ENCODE data around the gene RDH13.

Gene RDH13

GRCh38 chr19:55032170-55032800 lies 30.7 kb downstream of the RDH13 start:
- H3K14ac ChIP-seq (ENCODE audit: low read length) = no peak overlapping the region
- peaks cover 0 to 8% of the 10 kb centered on the region in 2 donors for H3K36me3 ChIP-seq (replicated peaks in 1 of 2; ENCODE audit: control insufficient read depth in 2 of 2, insufficient read depth in 2 of 2, low read length in 2 of 2)
- H3K9ac ChIP-seq (ENCODE audit: low read depth, low read length, poor library complexity) = peak overlapping the region; percentile 44
- H3K27ac ChIP-seq (replicated peaks; ENCODE audit: low read length) = no peak overlapping the region
- H3K27me3 ChIP-seq (ENCODE audit: control insufficient read depth in 3 of 3, insufficient read depth in 3 of 3, low read depth in 1 of 3, low read length in 3 of 3) = no peaks in the 10 kb centered on the region
- peak overlapping the region; percentile 97 for H2AK5ac ChIP-seq (ENCODE audit: low read depth, low read length)
- H3K23ac ChIP-seq (ENCODE audit: low read depth, low read length, poor library complexity) = no peak overlapping the region
- peak overlapping the region; percentile 71 for H2BK15ac ChIP-seq (ENCODE audit: low read length)
- peak overlapping the region; percentile 79 for H4K91ac ChIP-seq (ENCODE audit: low read depth, low read length, poor library complexity)
- no peak overlapping the region for H2AFZ ChIP-seq (ENCODE audit: low read length)
- H3K4ac ChIP-seq (ENCODE audit: low read length) = no peak overlapping the region
- H4K8ac ChIP-seq (ENCODE audit: low read depth, low read length) = no peak overlapping the region
- H3K79me1 ChIP-seq (ENCODE audit: low read depth, low read length) = peaks cover 3% of the 10 kb centered on the region
- peaks cover 0 to 2% of the 10 kb centered on the region in 2 donors for H3K9me3 ChIP-seq (replicated peaks in 1 of 2; ENCODE audit: control insufficient read depth in 2 of 2, insufficient read depth in 1 of 2, low read depth in 1 of 2, low read length in 2 of 2)
- no peak overlapping the region for H3K4me3 ChIP-seq (ENCODE audit: low read length in 2 of 2)
- WGBS, 2 donors (ENCODE audit: extremely low coverage in 2 of 2, insufficient read length in 2 of 2, insufficient replicate concordance in 1 of 2) = no CpG with 5 or more reads among the region's 22 CpGs
- DNase-seq (ENCODE audit: low spot score) = no peak
- H3K4me1 ChIP-seq (ENCODE audit: control insufficient read depth in 2 of 2, insufficient read depth in 1 of 2, low read depth in 1 of 2, low read length in 2 of 2) = no peaks in the 10 kb centered on the region
- no peak overlapping the region for H2BK12ac ChIP-seq (ENCODE audit: low read length)
- H2BK5ac ChIP-seq (ENCODE audit: low read length) = peak overlapping the region; percentile 48
- H3K18ac ChIP-seq (ENCODE audit: low read length) = peak overlapping the region; percentile 65
- H3K4me2 ChIP-seq (ENCODE audit: insufficient read depth, low read length, poor library complexity, severe bottlenecking) = no peak overlapping the region
- H2BK120ac ChIP-seq (ENCODE audit: low read depth, low read length) = peak overlapping the region; percentile 67

DNA sequence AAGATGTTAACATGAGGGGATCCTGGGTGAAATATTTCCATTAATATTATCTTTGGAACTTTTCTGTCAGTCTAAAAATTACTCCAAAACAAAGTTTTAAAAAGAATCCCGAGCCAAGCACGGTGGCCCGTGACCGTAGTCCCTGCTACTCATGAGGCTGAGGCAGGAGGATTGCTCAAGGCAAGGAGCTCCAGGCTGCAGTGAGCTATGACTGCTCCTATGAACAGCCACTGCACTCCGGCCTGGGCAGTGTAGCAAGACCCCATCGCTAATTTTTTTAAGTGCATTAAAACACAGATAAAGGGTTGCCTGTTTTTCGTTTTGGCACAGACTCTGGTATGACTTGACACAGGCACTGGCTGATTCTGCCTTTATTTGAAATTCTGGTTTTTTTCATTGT lies 31.8 kb downstream of the RDH13 start:
- H2AFZ ChIP-seq (ENCODE audit: low read length) = no peak overlapping the region
- WGBS, 2 donors (ENCODE audit: extremely low coverage in 2 of 2, insufficient read length in 2 of 2, insufficient replicate concordance in 1 of 2) = no CpG with 5 or more reads among the region's 7 CpGs

GRCh38 chr19:55028757-55029156 lies 34.2 kb downstream of the RDH13 start:
- WGBS, 2 donors (ENCODE audit: extremely low coverage in 2 of 2, insufficient read length in 2 of 2, insufficient replicate concordance in 1 of 2) = no CpG with 5 or more reads among the region's 7 CpGs
- no peak for DNase-seq (ENCODE audit: low spot score)
- no peak overlapping the region for H3K23ac ChIP-seq (ENCODE audit: low read depth, low read length, poor library complexity)
- no peak overlapping the region for H4K8ac ChIP-seq (ENCODE audit: low read depth, low read length)
- peaks cover 5% of the 10 kb centered on the region for H3K79me1 ChIP-seq (ENCODE audit: low read depth, low read length)
- no peak overlapping the region for H2AK5ac ChIP-seq (ENCODE audit: low read depth, low read length)
- no peak overlapping the region for H3K4me2 ChIP-seq (ENCODE audit: insufficient read depth, low read length, poor library complexity, severe bottlenecking)
- H3K4ac ChIP-seq (ENCODE audit: low read length) = no peak overlapping the region
- no peak overlapping the region for H3K9ac ChIP-seq (ENCODE audit: low read depth, low read length, poor library complexity)
- no peaks in the 10 kb centered on the region for H3K27me3 ChIP-seq (ENCODE audit: control insufficient read depth in 3 of 3, insufficient read depth in 3 of 3, low read depth in 1 of 3, low read length in 3 of 3)
- no peak overlapping the region for H2BK12ac ChIP-seq (ENCODE audit: low read length)
- H3K9me3 ChIP-seq (replicated peaks in 1 of 2; ENCODE audit: control insufficient read depth in 2 of 2, insufficient read depth in 1 of 2, low read depth in 1 of 2, low read length in 2 of 2) = peaks cover 3 to 5% of the 10 kb centered on the region in 2 donors
- no peak overlapping the region for H3K14ac ChIP-seq (ENCODE audit: low read length)
- H3K4me3 ChIP-seq (ENCODE audit: low read length in 2 of 2) = no peak overlapping the region
- H2BK120ac ChIP-seq (ENCODE audit: low read depth, low read length) = no peak overlapping the region
- no peak overlapping the region for H2BK5ac ChIP-seq (ENCODE audit: low read length)
- H3K18ac ChIP-seq (ENCODE audit: low read length) = no peak overlapping the region
- no peak overlapping the region for H4K91ac ChIP-seq (ENCODE audit: low read depth, low read length, poor library complexity)
- H3K4me1 ChIP-seq (ENCODE audit: control insufficient read depth in 2 of 2, insufficient read depth in 1 of 2, low read depth in 1 of 2, low read length in 2 of 2) = no peaks in the 10 kb centered on the region
- H3K27ac ChIP-seq (replicated peaks; ENCODE audit: low read length) = no peak overlapping the region
- H2AFZ ChIP-seq (ENCODE audit: low read length) = no peak overlapping the region
- H2BK15ac ChIP-seq (ENCODE audit: low read length) = no peak overlapping the region
- peaks cover 0 to 8% of the 10 kb centered on the region in 2 donors for H3K36me3 ChIP-seq (replicated peaks in 1 of 2; ENCODE audit: control insufficient read depth in 2 of 2, insufficient read depth in 2 of 2, low read length in 2 of 2)

More for the DNA sequence above, 31.8 kb downstream of the RDH13 start:
- Histone ChIP-seq H3K18ac (ENCODE audit: low read length) (no peak overlapping the region), H3K14ac (ENCODE audit: low read length) (no peak overlapping the region), H3K4me3 (ENCODE audit: low read length in 2 of 2) (no peak overlapping the region), H2BK5ac (ENCODE audit: low read length) (no peak overlapping the region), H3K9me3 (replicated peaks in 1 of 2; ENCODE audit: control insufficient read depth in 2 of 2, insufficient read depth in 1 of 2, low read depth in 1 of 2, low read length in 2 of 2) (peaks cover 1 to 2% of the 10 kb centered on the region in 2 donors), H3K4ac (ENCODE audit: low read length) (no peak overlapping the region), H2AK5ac (ENCODE audit: low read depth, low read length) (no peak overlapping the region), H4K91ac (ENCODE audit: low read depth, low read length, poor library complexity) (no peak overlapping the region), H2BK120ac (ENCODE audit: low read depth, low read length) (no peak overlapping the region), H4K8ac (ENCODE audit: low read depth, low read length) (no peak overlapping the region), H3K27me3 (ENCODE audit: control insufficient read depth in 3 of 3, insufficient read depth in 3 of 3, low read depth in 1 of 3, low read length in 3 of 3) (no peaks in the 10 kb centered on the region), H3K79me1 (ENCODE audit: low read depth, low read length) (peaks cover 3% of the 10 kb centered on the region), H3K4me1 (ENCODE audit: control insufficient read depth in 2 of 2, insufficient read depth in 1 of 2, low read depth in 1 of 2, low read length in 2 of 2) (no peaks in the 10 kb centered on the region), H3K4me2 (ENCODE audit: insufficient read depth, low read length, poor library complexity, severe bottlenecking) (no peak overlapping the region), H3K23ac (ENCODE audit: low read depth, low read length, poor library complexity) (no peak overlapping the region), H2BK15ac (ENCODE audit: low read length) (no peak overlapping the region), H2BK12ac (ENCODE audit: low read length) (no peak overlapping the region), H3K9ac (ENCODE audit: low read depth, low read length, poor library complexity) (no peak overlapping the region), H3K36me3 (replicated peaks in 1 of 2; ENCODE audit: control insufficient read depth in 2 of 2, insufficient read depth in 2 of 2, low read length in 2 of 2) (peaks cover 0 to 8% of the 10 kb centered on the region in 2 donors), H3K27ac (replicated peaks; ENCODE audit: low read length) (no peak overlapping the region)
- no peak for DNase-seq (ENCODE audit: low spot score)

GRCh38 chr19:55027472-55028337 lies 35.2 kb downstream of the RDH13 start:
- Histone ChIP-seq H3K27me3 (ENCODE audit: control insufficient read depth in 3 of 3, insufficient read depth in 3 of 3, low read depth in 1 of 3, low read length in 3 of 3) (no peaks in the 10 kb centered on the region), H2AK5ac (ENCODE audit: low read depth, low read length) (no peak overlapping the region), H3K18ac (ENCODE audit: low read length) (peak overlapping the region; percentile 13), H3K14ac (ENCODE audit: low read length) (no peak overlapping the region), H3K4me1 (ENCODE audit: control insufficient read depth in 2 of 2, insufficient read depth in 1 of 2, low read depth in 1 of 2, low read length in 2 of 2) (no peaks in the 10 kb centered on the region), H3K4me3 (ENCODE audit: low read length in 2 of 2) (no peak overlapping the region), H2BK120ac (ENCODE audit: low read depth, low read length) (no peak overlapping the region), H2BK12ac (ENCODE audit: low read length) (no peak overlapping the region), H3K4ac (ENCODE audit: low read length) (no peak overlapping the region), H3K79me1 (ENCODE audit: low read depth, low read length) (peaks cover 5% of the 10 kb centered on the region), H4K8ac (ENCODE audit: low read depth, low read length) (no peak overlapping the region), H2BK15ac (ENCODE audit: low read length) (no peak overlapping the region), H2BK5ac (ENCODE audit: low read length) (no peak overlapping the region), H4K91ac (ENCODE audit: low read depth, low read length, poor library complexity) (no peak overlapping the region), H3K23ac (ENCODE audit: low read depth, low read length, poor library complexity) (no peak overlapping the region), H3K27ac (replicated peaks; ENCODE audit: low read length) (no peak overlapping the region), H3K9me3 (replicated peaks in 1 of 2; ENCODE audit: control insufficient read depth in 2 of 2, insufficient read depth in 1 of 2, low read depth in 1 of 2, low read length in 2 of 2) (peaks cover 5 to 8% of the 10 kb centered on the region in 2 donors), H3K4me2 (ENCODE audit: insufficient read depth, low read length, poor library complexity, severe bottlenecking) (no peak overlapping the region), H3K36me3 (replicated peaks in 1 of 2; ENCODE audit: control insufficient read depth in 2 of 2, insufficient read depth in 2 of 2, low read length in 2 of 2) (peaks cover 0 to 8% of the 10 kb centered on the region in 2 donors), H2AFZ (ENCODE audit: low read length) (no peak overlapping the region), H3K9ac (ENCODE audit: low read depth, low read length, poor library complexity) (no peak overlapping the region)
- WGBS, 2 donors (ENCODE audit: extremely low coverage in 2 of 2, insufficient read length in 2 of 2, insufficient replicate concordance in 1 of 2) = no CpG with 5 or more reads among the region's 21 CpGs
- DNase-seq (ENCODE audit: low spot score) = no peak
